DND-41 (cell line): ENCODE data around the gene DEPDC1.
A peak's percentile ranks its signal among the peaks of the same experiment; 100 is the strongest.

Experiments used
- ATAC-seq: fragments of 200-7000 bp; cut with Tn5 transposase; 3 replicates; pipeline ENCODE4 v1.9.1; 2021; ENCODE audit warnings: low read depth; ENCODE audit not compliant: insufficient read depth
- DNase-seq: peaks from one replicate; pipeline ENCODE4 v3.0.0-alpha.2; 2020
- H2AFZ ChIP-seq: 2 replicates; pipeline ENCODE4 v1.6.0; 2012; ENCODE audit warnings: low read depth, low read length
- H3K27ac ChIP-seq: 2 replicates; pipeline ENCODE4 v1.5.1; 2012; ENCODE audit warnings: low read length, inconsistent platforms
- H3K27me3 ChIP-seq: fragments of 200-600 bp; sonication (generic); 2 replicates; pipeline ENCODE4 v1.6.0; 2012; ENCODE audit warnings: low read length, mild to moderate bottlenecking, inconsistent platforms; ENCODE audit not compliant: insufficient read depth, poor library complexity
- H3K36me3 ChIP-seq: 2 replicates; pipeline ENCODE4 v1.5.1; 2012; ENCODE audit warnings: low read length, inconsistent platforms; ENCODE audit not compliant: insufficient read depth
- H3K4me1 ChIP-seq: 2 replicates; pipeline ENCODE4 v1.5.1; 2012; ENCODE audit warnings: mild to moderate bottlenecking, low read length; ENCODE audit not compliant: insufficient read depth
- H3K4me2 ChIP-seq: 2 replicates; pipeline ENCODE4 v1.6.0; 2012; ENCODE audit warnings: mild to moderate bottlenecking, moderate library complexity, low read length, inconsistent platforms; ENCODE audit not compliant: insufficient read depth
- H3K4me3 ChIP-seq, 2 experiments: fragments of 200-600 bp in 1 of 2; shearing (Covaris generic) in 1 of 2; 2 replicates each; pipeline ENCODE4 v1.5.1; 2012 to 2016; ENCODE audit warnings: inconsistent platforms in 2 of 2, low read length in 2 of 2, mild to moderate bottlenecking in 2 of 2, low read depth in 1 of 2, moderate library complexity in 1 of 2
- H3K79me2 ChIP-seq: 2 replicates; pipeline ENCODE4 v1.6.0; 2012; ENCODE audit warnings: low read length, inconsistent platforms; ENCODE audit not compliant: insufficient read depth
- H3K9ac ChIP-seq: 2 replicates; pipeline ENCODE4 v1.6.0; 2012; ENCODE audit warnings: low read depth, mild to moderate bottlenecking, inconsistent platforms, low read length, moderate library complexity
- H3K9me3 ChIP-seq: 2 replicates; pipeline ENCODE4 v1.5.1; 2012; ENCODE audit warnings: low read length, moderate library complexity, mild to moderate bottlenecking, inconsistent platforms; ENCODE audit not compliant: insufficient read depth, severe bottlenecking
- H4K20me1 ChIP-seq: 2 replicates; pipeline ENCODE4 v1.6.0; 2012; ENCODE audit warnings: low read length; ENCODE audit not compliant: insufficient read depth
- EZH2 ChIP-seq: IDR thresholded peaks from 3 replicates; pipeline ENCODE4 v1.6.1; 2012; ENCODE audit warnings: borderline replicate concordance, low read depth, mild to moderate bottlenecking, moderate library complexity, low read length, inconsistent platforms; ENCODE audit not compliant: severe bottlenecking
- TF ChIP-seq, protein P1 (sequence below): IDR thresholded peaks from 2 replicates; pipeline ENCODE4 v1.5.1; 2012; ENCODE audit warnings: borderline replicate concordance, low read length, moderate library complexity, mild to moderate bottlenecking; ENCODE audit not compliant: poor library complexity, severe bottlenecking; ENCODE audit errors: extremely low read depth

Gene DEPDC1

DNA sequence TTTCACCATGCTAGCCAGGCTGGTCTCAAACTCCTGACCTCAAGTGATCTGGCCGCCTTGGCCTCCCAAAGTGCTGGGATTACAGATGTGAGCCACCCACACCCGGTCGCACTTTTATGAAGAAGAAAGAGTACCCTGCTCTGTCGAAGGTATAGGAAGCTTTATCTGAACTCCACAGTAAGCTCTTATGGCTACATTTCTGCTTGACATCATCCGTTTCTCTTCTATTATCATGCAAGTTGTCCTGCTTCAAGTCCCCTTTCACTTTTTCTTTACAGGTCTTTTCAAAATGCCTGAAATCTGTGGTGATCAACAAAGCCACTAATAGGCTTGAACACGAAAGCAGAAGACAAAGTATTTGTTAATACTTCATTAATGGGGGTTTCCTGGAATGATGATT is 51.2 kb downstream of the DEPDC1 start:
- Histone ChIP-seq H3K27ac (no peak overlapping the region), H3K4me3 (no peak overlapping the region)

DNA sequence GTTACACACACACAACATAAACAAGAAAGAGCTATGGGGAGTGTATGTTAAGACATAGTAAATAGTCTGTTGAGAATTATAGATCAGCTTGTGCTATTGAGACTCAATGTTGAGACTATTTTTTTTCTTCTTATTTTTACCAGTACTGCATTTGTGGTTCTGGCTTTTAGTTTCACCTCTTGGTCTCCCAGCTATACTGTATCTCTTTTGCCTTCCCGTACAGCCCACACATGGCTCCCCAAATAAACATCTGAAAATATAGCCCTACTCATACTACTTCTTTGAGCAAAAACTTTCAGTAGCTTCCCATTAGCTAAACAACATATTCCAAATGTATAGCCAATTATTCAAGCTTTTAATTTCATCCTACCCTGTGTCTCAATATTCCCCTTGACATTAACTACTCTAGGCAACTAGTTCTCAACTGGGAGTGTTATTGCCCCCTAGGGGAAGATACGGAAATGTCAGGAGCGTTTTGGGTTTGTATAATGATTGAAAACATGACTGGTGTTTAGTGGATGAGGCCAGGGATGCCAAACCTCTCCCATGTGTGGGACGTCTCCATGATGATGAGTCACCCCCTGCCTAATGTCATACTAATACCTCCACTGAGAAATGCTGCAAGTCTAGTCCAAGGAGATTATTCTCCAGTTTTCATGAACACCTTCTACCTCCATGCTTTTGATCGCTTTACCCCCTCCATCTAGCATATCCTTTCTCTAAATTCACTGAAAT is 53.9 kb downstream of the DEPDC1 start:
- no peak overlapping the region for H2AFZ ChIP-seq
- no peak overlapping the region for H3K27ac ChIP-seq
- no peaks in the 10 kb centered on the region for H4K20me1 ChIP-seq
- H3K9ac ChIP-seq = no peak overlapping the region
- H3K27me3 ChIP-seq = no peaks in the 10 kb centered on the region
- no peak overlapping the region for H3K4me2 ChIP-seq
- peak; percentile 66 for ATAC-seq
- no peak overlapping the region for H3K4me3 ChIP-seq
- no peaks in the 10 kb centered on the region for H3K36me3 ChIP-seq
- H3K9me3 ChIP-seq = no peaks in the 10 kb centered on the region
- no peaks in the 10 kb centered on the region for H3K79me2 ChIP-seq
- DNase-seq = peak; percentile 13
- TF ChIP-seq, protein P1, sequence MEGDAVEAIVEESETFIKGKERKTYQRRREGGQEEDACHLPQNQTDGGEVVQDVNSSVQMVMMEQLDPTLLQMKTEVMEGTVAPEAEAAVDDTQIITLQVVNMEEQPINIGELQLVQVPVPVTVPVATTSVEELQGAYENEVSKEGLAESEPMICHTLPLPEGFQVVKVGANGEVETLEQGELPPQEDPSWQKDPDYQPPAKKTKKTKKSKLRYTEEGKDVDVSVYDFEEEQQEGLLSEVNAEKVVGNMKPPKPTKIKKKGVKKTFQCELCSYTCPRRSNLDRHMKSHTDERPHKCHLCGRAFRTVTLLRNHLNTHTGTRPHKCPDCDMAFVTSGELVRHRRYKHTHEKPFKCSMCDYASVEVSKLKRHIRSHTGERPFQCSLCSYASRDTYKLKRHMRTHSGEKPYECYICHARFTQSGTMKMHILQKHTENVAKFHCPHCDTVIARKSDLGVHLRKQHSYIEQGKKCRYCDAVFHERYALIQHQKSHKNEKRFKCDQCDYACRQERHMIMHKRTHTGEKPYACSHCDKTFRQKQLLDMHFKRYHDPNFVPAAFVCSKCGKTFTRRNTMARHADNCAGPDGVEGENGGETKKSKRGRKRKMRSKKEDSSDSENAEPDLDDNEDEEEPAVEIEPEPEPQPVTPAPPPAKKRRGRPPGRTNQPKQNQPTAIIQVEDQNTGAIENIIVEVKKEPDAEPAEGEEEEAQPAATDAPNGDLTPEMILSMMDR = peak; percentile 63
- no peak for TF ChIP-seq EZH2
- H3K4me1 ChIP-seq = no peaks in the 10 kb centered on the region

More for the DNA sequence above, 51.2 kb downstream of the DEPDC1 start:
- H4K20me1 ChIP-seq = no peaks in the 10 kb centered on the region
- no peaks in the 10 kb centered on the region for H3K9me3 ChIP-seq
- H3K4me2 ChIP-seq = no peak overlapping the region
- H3K79me2 ChIP-seq = no peaks in the 10 kb centered on the region
- H3K9ac ChIP-seq = no peak overlapping the region
- H2AFZ ChIP-seq = no peak overlapping the region
- DNase-seq = no peak
- no peaks in the 10 kb centered on the region for H3K27me3 ChIP-seq
- ATAC-seq = no peak
- TF ChIP-seq EZH2 = no peak
- TF ChIP-seq, protein P1 = no peak
- no peaks in the 10 kb centered on the region for H3K4me1 ChIP-seq
- H3K36me3 ChIP-seq = no peaks in the 10 kb centered on the region

DNA sequence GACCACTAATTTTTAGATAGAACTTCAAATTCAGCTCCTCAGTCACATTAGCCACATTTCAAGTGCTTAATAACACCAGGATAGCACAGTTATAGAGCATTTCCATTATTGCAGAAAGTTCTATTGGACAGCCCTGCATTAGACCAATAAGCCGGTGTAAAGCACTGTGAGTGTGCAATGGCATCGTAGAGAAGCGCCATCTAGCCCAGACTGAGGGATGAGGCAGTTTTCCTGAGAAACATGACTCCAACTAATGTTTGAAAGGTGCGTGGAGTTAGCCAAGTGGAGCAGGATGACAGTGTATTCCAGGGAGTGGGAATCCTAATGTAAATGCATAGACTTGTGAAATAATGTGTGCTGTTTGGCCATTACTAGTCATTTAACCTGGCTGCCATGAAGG is 54.9 kb downstream of the DEPDC1 start:
- H3K36me3 ChIP-seq = no peaks in the 10 kb centered on the region
- no peak for TF ChIP-seq EZH2
- TF ChIP-seq, protein P1 = no peak
- H3K4me1 ChIP-seq = no peaks in the 10 kb centered on the region
- H3K9me3 ChIP-seq = no peaks in the 10 kb centered on the region
- H3K27ac ChIP-seq = no peak overlapping the region
- ATAC-seq = no peak
- H3K4me2 ChIP-seq = no peak overlapping the region
- DNase-seq = no peak
- no peak overlapping the region for H3K9ac ChIP-seq
- H3K4me3 ChIP-seq = no peak overlapping the region
- no peak overlapping the region for H2AFZ ChIP-seq
- no peaks in the 10 kb centered on the region for H3K27me3 ChIP-seq
- no peaks in the 10 kb centered on the region for H3K79me2 ChIP-seq
- no peaks in the 10 kb centered on the region for H4K20me1 ChIP-seq

- H3K79me2 ChIP-seq = no peaks in the 10 kb centered on the region
- H4K20me1 ChIP-seq = no peaks in the 10 kb centered on the region
- no peak overlapping the region for H3K9ac ChIP-seq
- H3K4me1 ChIP-seq = no peaks in the 10 kb centered on the region
- no peak overlapping the region for H3K27ac ChIP-seq
- ATAC-seq = no peak
- H2AFZ ChIP-seq = no peak overlapping the region
- no peaks in the 10 kb centered on the region for H3K9me3 ChIP-seq
- no peak for TF ChIP-seq EZH2
- TF ChIP-seq, protein P1 = no peak
- no peak overlapping the region for H3K4me2 ChIP-seq
- H3K27me3 ChIP-seq = no peaks in the 10 kb centered on the region
- no peak overlapping the region for H3K4me3 ChIP-seq
- H3K36me3 ChIP-seq = no peaks in the 10 kb centered on the region
- DNase-seq = no peak
These were observed 58.6 kb downstream of the DEPDC1 start for GRCh38 chr1:68438310-68438709.
